Raji (cell line): Measurements from ENCODE around the gene SNX14.

ENCODE experiments used
- POLR2A ChIP-seq: IDR thresholded peaks from 2 replicates; pipeline ENCODE4 v1.6.1; 2011; ENCODE audit warnings: low read depth, low read length, control low read depth; ENCODE audit not compliant: insufficient read depth

The SNX14 gene

GRCh38 chr6:85463621-85464259 is 129.9 kb downstream of the SNX14 start:
- no peak for TF ChIP-seq POLR2A

GRCh38 chr6:85462673-85463072 is 131.0 kb downstream of the SNX14 start:
- TF ChIP-seq POLR2A, result no peak

- TF ChIP-seq POLR2A, result no peak
These were observed 131.9 kb downstream of the SNX14 start for GRCh38 chr6:85461798-85462170.

- TF ChIP-seq POLR2A, result no peak
These were observed 132.5 kb downstream of the SNX14 start for GRCh38 chr6:85460921-85461797.

GRCh38 chr6:85460154-85460920 is 133.3 kb downstream of the SNX14 start:
- TF ChIP-seq POLR2A, result no peak

GRCh38 chr6:85459224-85459901 is 134.3 kb downstream of the SNX14 start:
- TF ChIP-seq POLR2A, result no peak

GRCh38 chr6:85458782-85459181 is 134.9 kb downstream of the SNX14 start:
- TF ChIP-seq POLR2A, result no peak

- no peak for TF ChIP-seq POLR2A
These were observed 135.5 kb downstream of the SNX14 start for GRCh38 chr6:85458184-85458583.

- no peak for TF ChIP-seq POLR2A
These were observed 136.9 kb downstream of the SNX14 start for GRCh38 chr6:85456782-85457181.
